B cell (primary cell): ENCODE data around the gene FTO. TPM values are rescaled to one million over a fixed set of nuclear protein-coding genes. Genes with fewer than 3 reads are reported as not detected.

ENCODE experiments used
- ATAC-seq: fragments of 200-7000 bp; cut with Tn5 transposase; one replicate; pipeline ENCODE4 v1.10.0; 2021; ENCODE audit warnings: low read depth, mild to moderate bottlenecking, moderate number of reproducible peaks, moderate library complexity
- CTCF ChIA-PET: fragments of 350-600 bp; sonication (Branson Sonifier 250); formaldehyde crosslinking; loops from one replicate; lab custom pipeline; 2021; ENCODE audit warnings: antibody characterized with exemption, inconsistent platforms; lab: Charles Lee
- POLR2A ChIA-PET: fragments of 350-600 bp; sonication (Branson Sonifier 250); formaldehyde crosslinking; loops from one replicate; lab custom pipeline; 2021; ENCODE audit warnings: antibody characterized with exemption; lab: Charles Lee
- DNase-seq: peaks from one replicate; pipeline ENCODE4 v3.0.0; 2013
- H2AFZ ChIP-seq: 2 replicates; pipeline ENCODE4 v1.6.1; 2012; ENCODE audit warnings: mild to moderate bottlenecking, low read depth, low read length; ENCODE audit not compliant: insufficient read depth, poor library complexity, severe bottlenecking
- H3K27ac ChIP-seq, 2 donors: 1 replicate in 1 of 2; 2 replicates in 1 of 2; pipeline ENCODE4 v1.5.1; 2012 to 2013; ENCODE audit warnings: low read length in 2 of 2, mild to moderate bottlenecking in 2 of 2, moderate library complexity in 1 of 2
- H3K27me3 ChIP-seq, 4 experiments: fragments of 200-600 bp in 1 of 4; sonication (generic) in 1 of 4; replicated peaks in 1 of 4; 1 replicate in 2 of 4; 2 replicates in 2 of 4; pipeline versions ENCODE4 v1.6.1 to v1.7.0; 2013 to 2016; ENCODE audit warnings: low read length in 3 of 4, mild to moderate bottlenecking in 2 of 4, mixed read lengths in 1 of 4, moderate library complexity in 1 of 4; ENCODE audit not compliant: insufficient read depth in 4 of 4, control insufficient read depth in 3 of 4; ENCODE audit errors: control extremely low read depth in 1 of 4
- H3K36me3 ChIP-seq, 2 experiments: replicated peaks in 1 of 2; 1 replicate in 1 of 2; 2 replicates in 1 of 2; pipeline versions ENCODE4 v1.6.1 to v1.7.1; 2013; ENCODE audit warnings: low read length in 1 of 2; ENCODE audit not compliant: insufficient read depth in 2 of 2, control insufficient read depth in 1 of 2; ENCODE audit errors: control extremely low read depth in 1 of 2, extremely low read depth in 1 of 2
- H3K4me1 ChIP-seq, 2 donors: fragments of 200-600 bp in 1 of 2; sonication (generic) in 1 of 2; 1 replicate in 1 of 2; 2 replicates in 1 of 2; pipeline versions ENCODE4 v1.5.1 to v1.6.1; 2013 to 2017; ENCODE audit warnings: low read length in 2 of 2; ENCODE audit not compliant: control insufficient read depth in 2 of 2, insufficient read depth in 2 of 2
- H3K4me2 ChIP-seq: replicated peaks from 2 replicates; pipeline ENCODE3; 2012; ENCODE audit warnings: mild to moderate bottlenecking, low read depth, low read length; ENCODE audit not compliant: poor library complexity, severe bottlenecking
- H3K4me3 ChIP-seq, 5 experiments: fragments of 200-600 bp in 1 of 5; sonication (generic) in 1 of 5; 1 replicate in 3 of 5; 2 replicates in 2 of 5; pipeline versions ENCODE4 v1.5.1 to v1.7.0; 2011 to 2016; ENCODE audit warnings: low read length in 4 of 5, mild to moderate bottlenecking in 4 of 5, low read depth in 2 of 5, control low read depth in 1 of 5, moderate library complexity in 1 of 5; ENCODE audit not compliant: insufficient read depth in 1 of 5; ENCODE audit errors: control extremely low read depth in 1 of 5, extremely low read depth in 1 of 5
- H3K79me2 ChIP-seq: fragments of 200-600 bp; sonication (generic); one replicate; pipeline ENCODE4 v1.6.0; 2016; ENCODE audit warnings: low read length; ENCODE audit not compliant: control insufficient read depth, insufficient read depth
- H3K9ac ChIP-seq: fragments of 200-600 bp; sonication (generic); 2 replicates; pipeline ENCODE4 v1.6.1; 2017; ENCODE audit warnings: mild to moderate bottlenecking, low read length, moderate library complexity
- H3K9me3 ChIP-seq, 3 donors: one replicate each; pipeline versions ENCODE4 v1.6.1 to v1.7.1; 2013; ENCODE audit warnings: low read length in 2 of 3; ENCODE audit not compliant: control insufficient read depth in 2 of 3, insufficient read depth in 1 of 3; ENCODE audit errors: control extremely low read depth in 1 of 3
- H4K20me1 ChIP-seq: 2 replicates; pipeline ENCODE4 v1.6.0; 2012; ENCODE audit warnings: mild to moderate bottlenecking, low read length; ENCODE audit not compliant: insufficient read depth, control insufficient read depth, poor library complexity, severe bottlenecking
- H3K27ac Mint-ChIP-seq: one replicate; pipeline ENCODE4 v1.8.0; 2021; ENCODE audit warnings: mixed read lengths
- H3K27me3 Mint-ChIP-seq: one replicate; pipeline ENCODE4 v1.8.0; 2021; ENCODE audit warnings: mixed read lengths
- H3K4me1 Mint-ChIP-seq: one replicate; pipeline ENCODE4 v1.8.0; 2021; ENCODE audit warnings: mixed read lengths
- H3K4me3 Mint-ChIP-seq: one replicate; pipeline ENCODE4 v1.8.0; 2021; ENCODE audit warnings: mixed read lengths
- H3K9me3 Mint-ChIP-seq: one replicate; pipeline ENCODE4 v1.8.0; 2022; ENCODE audit warnings: mixed read lengths; ENCODE audit not compliant: insufficient read depth
- CTCF ChIP-seq: fragments of 200-600 bp; IDR thresholded peaks from one replicate; pipeline ENCODE4 v1.8.0; 2022; ENCODE audit warnings: antibody characterized with exemption, mild to moderate bottlenecking
- EZH2 ChIP-seq: IDR thresholded peaks from 2 replicates; pipeline ENCODE4 v1.6.1; 2012; ENCODE audit warnings: borderline replicate concordance, low read depth, mild to moderate bottlenecking, moderate library complexity, low read length; ENCODE audit not compliant: insufficient read depth, poor library complexity, severe bottlenecking
- WGBS: methylation state at CpG from one replicate; pipeline ENCODE4 v1.1.5; 2013; ENCODE audit warnings: missing lambda C conversion rate; ENCODE audit not compliant: insufficient coverage; 5-methylcytosine and 5-hydroxymethylcytosine counted together
- intact Hi-C: fragments of 100-400 bp; cut with micrococcal nuclease; formaldehyde crosslinking; loops from one replicate; pipeline ENCODE4 v1.10.0; 2022
- polyA plus RNA-seq: library from polyadenylated mRNA; depleted of rRNA; stranded (reverse); fragments of >200 nt; gene quantifications from 2 replicates; pipeline ENCODE4 v1.2.3, GENCODE V29; 2012
- total RNA-seq, 2 donors: library from RNA; stranded (reverse); fragments of 120-200 nt in 1 of 2; gene quantifications; 1 replicate in 1 of 2; 2 replicates in 1 of 2; pipeline versions ENCODE4 v1.2.3 to v1.2.4, GENCODE V29; 2013 to 2022

FTO gene
- total and polyA plus RNA-seq, 2 donors (not counting 1 experiment from before 2014, with no cell fraction given), result 26.5 to 68.5 TPM

- intact Hi-C loops, result no loop called here
Measured at GRCh38 chr16:54110016-54110981, 406.3 kb downstream of the FTO start.

More at GRCh38 chr16:54110016-54110981, 406.3 kb downstream of the FTO start:
- Mint-ChIP-seq H3K4me3 (no peak overlapping the region), H3K9me3 (no peaks in the 10 kb centered on the region), H3K4me1 (no peaks in the 10 kb centered on the region), H3K27ac (no peak overlapping the region), H3K27me3 (no peaks in the 10 kb centered on the region)
- DNase-seq (no peak), ATAC-seq (no peak)
- no peak for TF ChIP-seq CTCF
- TF ChIP-seq EZH2, result no peak
- no peaks in the 10 kb centered on the region for H3K27me3 ChIP-seq
- no peaks in the 10 kb centered on the region for H3K4me1 ChIP-seq
- no peak overlapping the region for H3K4me2 ChIP-seq
- no peak overlapping the region for H3K9ac ChIP-seq
- peaks cover 0 to 15% of the 10 kb centered on the region in 2 experiments for H3K36me3 ChIP-seq
- H4K20me1 ChIP-seq, result no peaks in the 10 kb centered on the region
- ChIA-PET POLR2A (no interaction called here), CTCF (interaction anchor here (1.0 kb wide), 1 partner anchor 19 kb away, joined by 3 read pairs; no protein-coding TSS in a partner anchor)
- 94% methylated on average over 6 of the region's 16 CpGs for WGBS
- H3K4me3 ChIP-seq, result no peak overlapping the region
- no peaks in the 10 kb centered on the region for H3K9me3 ChIP-seq
- no peak overlapping the region for H3K27ac ChIP-seq
- no peaks in the 10 kb centered on the region for H3K79me2 ChIP-seq
- H2AFZ ChIP-seq, result no peak overlapping the region
